ACC112 (cell line): ENCODE data around the gene MRPL20.
A peak's percentile ranks its signal among the peaks of the same experiment; 100 is the strongest.
"Not testable (repeated sequence)": the region's sequence is repeated elsewhere in the genome, so short reads cannot be mapped to it uniquely, and the experiment has no call there.

Source experiments
- H2AFZ ChIP-seq: fragments of 200-600 bp; sonication (generic); one replicate; pipeline ENCODE4 v1.6.0; 2017; ENCODE audit warnings: antibody characterized with exemption, low read length; ENCODE audit not compliant: unreplicated experiment
- H3K27ac ChIP-seq: fragments of 200-600 bp; sonication (generic); 2 replicates; pipeline ENCODE4 v1.5.1; 2014; ENCODE audit warnings: low read depth, mild to moderate bottlenecking, antibody characterized with exemption, low read length, moderate library complexity
- H3K27me3 ChIP-seq: fragments of 200-600 bp; sonication (generic); 2 replicates; pipeline ENCODE4 v1.6.1; 2014; ENCODE audit warnings: mild to moderate bottlenecking, antibody characterized with exemption, low read length, moderate library complexity, mixed read lengths; ENCODE audit not compliant: insufficient read depth
- H3K36me3 ChIP-seq: fragments of 200-600 bp; sonication (generic); 2 replicates; pipeline ENCODE4 v1.6.1; 2016; ENCODE audit warnings: mild to moderate bottlenecking, antibody characterized with exemption, low read length, moderate library complexity, mixed read lengths; ENCODE audit not compliant: insufficient read depth
- H3K4me1 ChIP-seq: fragments of 200-600 bp; sonication (generic); one replicate; pipeline ENCODE4 v1.6.1; 2016; ENCODE audit warnings: low read length, mixed read lengths; ENCODE audit not compliant: insufficient read depth, unreplicated experiment, control insufficient read depth
- H3K4me3 ChIP-seq: fragments of 200-600 bp; sonication (generic); 2 replicates; pipeline ENCODE4 v1.5.1; 2014; ENCODE audit warnings: mild to moderate bottlenecking, low read depth, low read length
- H3K79me2 ChIP-seq: fragments of 200-600 bp; sonication (generic); one replicate; pipeline ENCODE4 v1.6.0; 2016; ENCODE audit warnings: low read length; ENCODE audit not compliant: control insufficient read depth, unreplicated experiment, insufficient read depth

MRPL20 gene

GRCh38 chr1:1406821-1407635 is at the start of gene MRPL20:
Gene MRPL20 (minus strand): TSS chr1:1407293. CDS start chr1:1407217, 76 bp downstream.
- Histone ChIP-seq H3K4me1 (peaks cover 12% of the 10 kb centered on the region), H3K27me3 (no peaks in the 10 kb centered on the region), H3K4me3 (peak within 1 kb of the TSS; percentile 91), H3K27ac (peak within 1 kb of the TSS; percentile 67), H3K79me2 (peaks cover 47% of the 10 kb centered on the region), H3K36me3 (peaks cover 14% of the 10 kb centered on the region), H2AFZ (peak within 1 kb of the TSS; percentile 74)

- H2AFZ ChIP-seq, H3K4me3 ChIP-seq, H3K27ac ChIP-seq, H3K79me2 ChIP-seq, H3K27me3 ChIP-seq, H3K36me3 ChIP-seq, H3K4me1 ChIP-seq: not testable (repeated sequence)
These were observed 49.7 kb upstream of the MRPL20 start for GRCh38 chr1:1456683-1457255.

GRCh38 chr1:1455934-1456333 is 48.8 kb upstream of the MRPL20 start:
- not testable (repeated sequence) for H2AFZ ChIP-seq, H3K4me3 ChIP-seq, H3K79me2 ChIP-seq

GRCh38 chr1:1455366-1455884 is 48.3 kb upstream of the MRPL20 start:
- Histone ChIP-seq H3K79me2 (no peaks in the 10 kb centered on the region), H3K4me3 (no peak overlapping the region), H3K4me1 (no peaks in the 10 kb centered on the region), H3K27ac (no peak overlapping the region), H3K27me3 (no peaks in the 10 kb centered on the region), H3K36me3 (no peaks in the 10 kb centered on the region), H2AFZ (no peak overlapping the region)

More at GRCh38 chr1:1455934-1456333, 48.8 kb upstream of the MRPL20 start:
- H3K36me3 ChIP-seq, H3K27ac ChIP-seq, H3K4me1 ChIP-seq, H3K27me3 ChIP-seq: not testable (repeated sequence)

GRCh38 chr1:1454286-1455056 is 47.4 kb upstream of the MRPL20 start:
- H3K27ac ChIP-seq, H3K27me3 ChIP-seq, H3K4me3 ChIP-seq, H3K36me3 ChIP-seq, H2AFZ ChIP-seq, H3K4me1 ChIP-seq, H3K79me2 ChIP-seq: not testable (repeated sequence)

GRCh38 chr1:1452882-1453281 is 45.8 kb upstream of the MRPL20 start:
- H3K36me3 ChIP-seq = no peaks in the 10 kb centered on the region
- H3K27ac ChIP-seq = no peak overlapping the region
- H3K4me1 ChIP-seq = no peaks in the 10 kb centered on the region
- H2AFZ ChIP-seq = no peak overlapping the region
- H3K4me3 ChIP-seq = no peak overlapping the region
- H3K79me2 ChIP-seq = no peaks in the 10 kb centered on the region
- peaks cover 4% of the 10 kb centered on the region; the same call in 1 of the 2 replicates for H3K27me3 ChIP-seq

GRCh38 chr1:1452365-1452739 is 45.3 kb upstream of the MRPL20 start:
- not testable (repeated sequence) for H3K27ac ChIP-seq, H3K36me3 ChIP-seq, H2AFZ ChIP-seq, H3K79me2 ChIP-seq, H3K27me3 ChIP-seq, H3K4me1 ChIP-seq, H3K4me3 ChIP-seq

GRCh38 chr1:1451696-1452364 is 44.7 kb upstream of the MRPL20 start:
- H3K27me3 ChIP-seq = peaks cover 4% of the 10 kb centered on the region; the same call in 1 of the 2 replicates

GRCh38 chr1:1450616-1451015 is 43.5 kb upstream of the MRPL20 start:
- H3K79me2 ChIP-seq, H3K4me1 ChIP-seq, H2AFZ ChIP-seq, H3K27ac ChIP-seq, H3K4me3 ChIP-seq, H3K36me3 ChIP-seq, H3K27me3 ChIP-seq: not testable (repeated sequence)

More at GRCh38 chr1:1451696-1452364, 44.7 kb upstream of the MRPL20 start:
- Histone ChIP-seq H3K27ac (no peak overlapping the region), H3K4me3 (no peak overlapping the region), H3K79me2 (no peaks in the 10 kb centered on the region), H3K36me3 (no peaks in the 10 kb centered on the region), H3K4me1 (no peaks in the 10 kb centered on the region), H2AFZ (no peak overlapping the region)

GRCh38 chr1:1449099-1449739 is 42.1 kb upstream of the MRPL20 start, which contains the start of gene ATAD3C:
Gene ATAD3C (plus strand): TSS chr1:1449689. CDS start chr1:1450684, 995 bp downstream.
- H3K4me3 ChIP-seq = no peak within 1 kb of the TSS
- H3K27me3 ChIP-seq = peaks cover 4% of the 10 kb centered on the region; the same call in 1 of the 2 replicates
- H3K36me3 ChIP-seq = no peaks in the 10 kb centered on the region
- H3K27ac ChIP-seq = no peak within 1 kb of the TSS
- no peaks in the 10 kb centered on the region for H3K4me1 ChIP-seq
- H2AFZ ChIP-seq = no peak within 1 kb of the TSS
- no peaks in the 10 kb centered on the region for H3K79me2 ChIP-seq
